ENCODE data around the gene PCNX3. TPM values are rescaled to one million over a fixed set of nuclear protein-coding genes. Genes with fewer than 3 reads are reported as not detected.

PCNX3 gene
- total RNA-seq, 1 donor: 31.5 TPM

DNA sequence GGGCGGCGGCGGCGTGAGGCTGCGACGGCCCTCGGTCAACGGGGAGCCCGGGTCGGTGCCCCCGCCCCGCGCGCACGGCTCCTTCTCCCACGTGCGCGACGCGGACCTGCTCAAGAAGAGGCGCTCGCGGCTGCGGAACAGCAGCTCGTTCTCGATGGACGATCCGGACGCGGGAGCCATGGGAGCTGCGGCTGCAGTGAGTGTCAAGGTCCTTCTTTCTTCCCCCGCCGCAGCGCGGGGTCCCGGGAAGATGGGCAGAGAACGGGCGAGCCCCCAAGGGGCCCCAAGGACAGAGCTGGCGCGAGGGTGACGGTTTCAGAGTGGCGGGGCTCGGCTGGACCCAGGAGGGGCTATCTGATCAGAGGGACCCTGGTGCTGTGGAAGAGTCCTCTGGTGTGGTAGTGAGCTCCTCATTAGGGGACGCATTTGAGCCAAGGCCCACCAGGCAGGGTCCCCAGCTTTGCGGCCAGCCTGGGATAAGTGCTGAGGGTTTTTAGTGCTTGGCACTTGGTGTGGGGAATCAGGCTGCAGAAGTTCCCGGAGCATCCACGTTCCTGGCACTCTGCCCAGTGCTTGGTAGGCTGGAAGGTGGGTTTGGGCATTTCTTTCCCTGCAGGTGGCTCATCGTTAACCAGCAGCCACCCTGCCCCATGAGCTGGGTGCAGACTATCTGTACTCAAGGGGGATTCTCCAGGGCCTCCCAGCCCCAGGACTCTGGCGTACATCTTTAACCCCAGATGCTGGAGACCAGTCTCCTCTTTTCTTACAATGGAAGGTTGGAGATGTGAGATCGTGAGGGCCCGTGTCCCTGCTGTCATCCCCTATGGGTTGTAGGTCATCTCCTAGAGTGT is 30.0 kb upstream of the PCNX3 start:
- no peak for DNase-seq (ENCODE audit: low read depth)
- TF ChIP-seq, protein P1, sequence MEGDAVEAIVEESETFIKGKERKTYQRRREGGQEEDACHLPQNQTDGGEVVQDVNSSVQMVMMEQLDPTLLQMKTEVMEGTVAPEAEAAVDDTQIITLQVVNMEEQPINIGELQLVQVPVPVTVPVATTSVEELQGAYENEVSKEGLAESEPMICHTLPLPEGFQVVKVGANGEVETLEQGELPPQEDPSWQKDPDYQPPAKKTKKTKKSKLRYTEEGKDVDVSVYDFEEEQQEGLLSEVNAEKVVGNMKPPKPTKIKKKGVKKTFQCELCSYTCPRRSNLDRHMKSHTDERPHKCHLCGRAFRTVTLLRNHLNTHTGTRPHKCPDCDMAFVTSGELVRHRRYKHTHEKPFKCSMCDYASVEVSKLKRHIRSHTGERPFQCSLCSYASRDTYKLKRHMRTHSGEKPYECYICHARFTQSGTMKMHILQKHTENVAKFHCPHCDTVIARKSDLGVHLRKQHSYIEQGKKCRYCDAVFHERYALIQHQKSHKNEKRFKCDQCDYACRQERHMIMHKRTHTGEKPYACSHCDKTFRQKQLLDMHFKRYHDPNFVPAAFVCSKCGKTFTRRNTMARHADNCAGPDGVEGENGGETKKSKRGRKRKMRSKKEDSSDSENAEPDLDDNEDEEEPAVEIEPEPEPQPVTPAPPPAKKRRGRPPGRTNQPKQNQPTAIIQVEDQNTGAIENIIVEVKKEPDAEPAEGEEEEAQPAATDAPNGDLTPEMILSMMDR (IDR thresholded peaks at IDR 0.05; ENCODE audit: insufficient read depth, low read length): no peak
- no peak overlapping the region for H3K4me3 ChIP-seq (ENCODE audit: low read depth, low read length)

DNA sequence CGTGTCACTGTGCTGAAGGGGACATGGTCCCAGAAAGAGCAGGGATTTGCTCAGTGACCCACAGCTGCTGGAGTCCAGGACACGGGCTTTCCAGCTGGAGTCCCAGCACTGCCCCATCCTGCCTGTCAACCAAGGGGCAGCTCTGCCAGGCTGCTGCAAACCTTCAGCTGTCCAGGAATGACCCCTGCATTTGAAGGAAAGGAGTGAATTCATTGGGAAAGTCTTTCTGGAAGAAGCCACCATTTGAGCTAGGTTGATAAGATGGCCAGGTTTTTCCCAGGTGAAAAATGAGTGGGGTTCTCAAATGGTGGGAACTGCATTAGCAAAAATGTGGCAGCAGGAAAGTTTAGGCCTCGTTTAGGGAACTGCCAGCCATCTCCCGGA is 29.3 kb upstream of the PCNX3 start:
- TF ChIP-seq, protein P1 (IDR thresholded peaks at IDR 0.05; ENCODE audit: insufficient read depth, low read length): no peak
- no peak for DNase-seq (ENCODE audit: low read depth)
- no peak overlapping the region for H3K4me3 ChIP-seq (ENCODE audit: low read depth, low read length)

- TF ChIP-seq, protein P1 (IDR thresholded peaks at IDR 0.05; ENCODE audit: insufficient read depth, low read length): no peak
- H3K4me3 ChIP-seq (ENCODE audit: low read depth, low read length): no peak overlapping the region
- DNase-seq (ENCODE audit: low read depth): peak; percentile 69
These were observed 28.9 kb upstream of the PCNX3 start for GRCh38 chr11:65586676-65587075.

DNA sequence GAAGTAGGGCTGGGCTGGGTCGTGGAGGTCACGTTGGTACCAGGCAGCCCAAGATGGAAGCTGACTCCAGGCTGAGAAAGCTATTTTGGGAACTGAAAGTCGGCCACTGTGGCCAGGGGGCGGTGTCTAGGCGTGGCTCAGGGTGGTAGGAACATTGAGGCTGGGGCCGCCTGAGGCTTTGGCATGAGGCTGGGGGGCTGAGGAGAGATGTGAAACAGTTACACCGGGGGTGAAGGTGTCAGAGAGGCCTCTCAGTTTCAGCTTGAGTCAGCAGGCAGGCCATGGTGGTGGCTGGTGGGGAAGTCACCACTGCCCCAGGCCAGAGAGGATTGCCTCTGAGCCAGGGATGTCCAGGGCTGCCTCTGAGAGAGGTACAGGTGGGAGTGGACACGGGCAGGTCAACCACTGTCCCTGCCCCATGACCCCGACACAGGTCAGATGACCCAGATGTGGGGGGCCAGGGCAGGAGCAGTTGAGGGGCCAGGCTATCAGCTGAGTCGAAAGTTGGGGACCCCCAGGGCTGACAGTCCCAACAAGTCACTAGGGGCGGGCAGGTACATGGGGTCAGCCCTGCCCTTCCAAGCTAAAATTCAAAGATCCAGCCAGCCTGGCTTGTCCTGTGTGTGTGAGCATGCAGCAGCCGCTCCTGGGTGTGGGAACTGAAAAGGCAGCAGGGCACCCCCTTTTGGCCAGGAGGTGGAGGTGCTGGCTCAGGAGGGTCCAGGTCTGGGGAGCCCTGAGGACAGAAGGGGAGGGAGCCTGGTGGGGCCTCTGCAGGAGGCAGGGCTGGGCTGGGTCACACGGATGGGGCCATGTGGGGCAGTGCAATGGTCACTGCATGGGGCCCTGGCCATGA is 27.1 kb upstream of the PCNX3 start:
- H3K4me3 ChIP-seq (ENCODE audit: low read depth, low read length): no peak overlapping the region
- TF ChIP-seq, protein P1 (IDR thresholded peaks at IDR 0.05; ENCODE audit: insufficient read depth, low read length): peak; percentile 50
- DNase-seq (ENCODE audit: low read depth): peak; percentile 43

- DNase-seq (ENCODE audit: low read depth): no peak
- H3K4me3 ChIP-seq (ENCODE audit: low read depth, low read length): no peak overlapping the region
- TF ChIP-seq, protein P1 (IDR thresholded peaks at IDR 0.05; ENCODE audit: insufficient read depth, low read length): no peak
These were observed 25.9 kb upstream of the PCNX3 start for GRCh38 chr11:65589444-65590239.

- DNase-seq (ENCODE audit: low read depth): no peak
- TF ChIP-seq, protein P1 (IDR thresholded peaks at IDR 0.05; ENCODE audit: insufficient read depth, low read length): no peak
- H3K4me3 ChIP-seq (ENCODE audit: low read depth, low read length): no peak overlapping the region
These were observed 25.3 kb upstream of the PCNX3 start for GRCh38 chr11:65590240-65590738.

All from fibroblast of the aortic adventitia (primary cell).